Skin epidermis (tissue), 12 donors: Measurements from ENCODE around the gene CTNND1.
A peak's percentile ranks its signal among the peaks of the same experiment; 100 is the strongest.

Experiments
- H3K27ac ChIP-seq, 21 experiments: fragments of 200-600 bp; sonication (generic) in 11 of 21; one replicate each; pipeline ENCODE4 v1.5.0; 2020; ENCODE audit warnings: mild to moderate bottlenecking in 3 of 21, inconsistent platforms in 2 of 21, moderate library complexity in 2 of 21
- H3K4me3 ChIP-seq, 7 experiments: fragments of 200-600 bp; sonication (generic) in 2 of 7; one replicate each; pipeline ENCODE4 v1.5.0; 2020; ENCODE audit warnings: inconsistent platforms in 2 of 7, mild to moderate bottlenecking in 2 of 7, moderate library complexity in 1 of 7

Gene CTNND1

GRCh38 chr11:57752954-57753353, 8.6 kb upstream of the CTNND1 start:
- Histone ChIP-seq H3K27ac (no peak overlapping the region), H3K4me3 (no peak overlapping the region)

DNA sequence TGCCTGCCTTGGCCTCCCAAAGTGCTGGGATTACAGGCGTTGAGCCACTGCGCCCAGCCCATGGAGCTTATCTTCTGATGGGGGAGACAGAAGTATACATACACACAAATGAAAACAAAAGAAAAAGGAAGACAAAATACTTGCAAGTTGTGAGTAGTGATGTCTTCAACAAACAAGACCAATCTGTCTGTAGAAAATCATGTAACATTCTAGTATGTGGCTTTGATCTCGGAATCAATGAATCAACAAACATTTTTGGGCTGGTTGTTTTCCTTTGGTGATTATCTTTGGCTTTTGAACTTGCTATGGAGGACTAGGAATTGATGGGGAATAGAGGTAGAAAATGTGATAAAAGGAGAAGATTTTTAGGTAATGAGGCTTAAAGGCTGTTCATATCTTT, 3.4 kb upstream of the CTNND1 start:
- no peak overlapping the region for H3K27ac ChIP-seq
- no peak overlapping the region for H3K4me3 ChIP-seq

DNA sequence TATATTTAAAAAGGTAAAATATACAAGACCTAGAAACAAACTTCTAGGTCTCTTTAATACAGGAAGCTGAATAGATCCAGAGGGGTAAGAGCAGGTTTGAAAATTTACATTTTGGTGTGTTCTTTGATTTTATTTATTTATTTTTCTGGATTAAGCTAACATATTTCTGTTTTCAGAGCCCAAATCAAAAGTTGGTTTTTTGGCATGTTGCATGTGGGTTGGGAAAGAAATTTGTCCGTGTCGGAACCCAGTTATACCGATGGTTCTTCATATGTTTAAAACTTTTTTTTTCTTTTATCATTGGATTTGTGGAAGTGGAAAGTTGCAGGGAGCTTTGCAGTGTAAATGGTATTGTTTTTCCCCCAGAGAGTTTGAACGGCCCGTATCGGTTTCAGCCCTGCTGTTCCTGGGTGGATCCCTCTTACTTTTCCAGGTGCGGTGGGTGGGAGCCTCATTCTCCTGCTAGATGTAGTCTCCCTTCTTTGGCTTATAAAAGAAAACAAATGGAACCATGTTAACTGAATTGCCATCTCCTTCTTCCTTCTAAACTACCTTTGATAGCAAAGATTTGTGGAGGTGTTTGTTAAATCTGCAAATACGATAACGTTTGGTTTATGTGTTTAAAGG, 746 bp downstream of the CTNND1 start:
- H3K4me3 ChIP-seq, result peak overlapping the region; percentile 46 to 65 (median 53)
- H3K27ac ChIP-seq, result peak overlapping the region; percentile 74 to 98 (median 90)

- H3K4me3 ChIP-seq, result peak overlapping the region; percentile 46 to 65 (median 53)
- peak overlapping the region in 18 of 21 experiments; percentile 1 to 98 (median 91) for H3K27ac ChIP-seq
Observed at GRCh38 chr11:57763568-57763967, 2.0 kb downstream of the CTNND1 start.

GRCh38 chr11:57764021-57764420, 2.4 kb downstream of the CTNND1 start:
- H3K27ac ChIP-seq, result peak overlapping the region in 17 of 21 experiments; percentile 1 to 98 (median 92)

GRCh38 chr11:57764566-57764965, 3.0 kb downstream of the CTNND1 start:
- H3K4me3 ChIP-seq, result peak overlapping the region; percentile 46 to 65 (median 53)
- H3K27ac ChIP-seq, result peak overlapping the region in 16 of 21 experiments; percentile 25 to 96 (median 90)

More at GRCh38 chr11:57764021-57764420, 2.4 kb downstream of the CTNND1 start:
- H3K4me3 ChIP-seq, result peak overlapping the region; percentile 46 to 65 (median 53)

DNA sequence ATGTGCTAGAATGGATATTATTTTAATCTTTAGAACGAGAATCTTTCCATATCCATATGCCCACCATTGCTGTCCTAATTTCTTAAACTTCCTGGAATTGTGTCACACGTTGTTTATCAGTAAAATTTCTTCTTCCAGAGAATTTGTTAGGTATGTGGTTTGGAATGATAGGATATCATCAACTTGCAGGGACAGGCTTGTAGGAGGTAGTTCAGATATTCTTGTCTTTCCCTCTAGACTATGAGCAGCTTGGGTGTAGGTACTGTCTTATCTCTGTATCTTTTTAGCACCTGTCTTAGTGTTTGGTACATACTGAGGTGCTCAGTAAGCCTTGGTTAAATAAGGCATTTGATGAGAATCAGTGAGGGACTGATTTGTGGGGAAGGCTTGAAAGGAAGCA, 3.4 kb downstream of the CTNND1 start:
- peak overlapping the region in 13 of 21 experiments; percentile 29 to 96 (median 90) for H3K27ac ChIP-seq
- peak overlapping the region in 6 of 7 experiments; percentile 2 to 65 (median 56) for H3K4me3 ChIP-seq

DNA sequence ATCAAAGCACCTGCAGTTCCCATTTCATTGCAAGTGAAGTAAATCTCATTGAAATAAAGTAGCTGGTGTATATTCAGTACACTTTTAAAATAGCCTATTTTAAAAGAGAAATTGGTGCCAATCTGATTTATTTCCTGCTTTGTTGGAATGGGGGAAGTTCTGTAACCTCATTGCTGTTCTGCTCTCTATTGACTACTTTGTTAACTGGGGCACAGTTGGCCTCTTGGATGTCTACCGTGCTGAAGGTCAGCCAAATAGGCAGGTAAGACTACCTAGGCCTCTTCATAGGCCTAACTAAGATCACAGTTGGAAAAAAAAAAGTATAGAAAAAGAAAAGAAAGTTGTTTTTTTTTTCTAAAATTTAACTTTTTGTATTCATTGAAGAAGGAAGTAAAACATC, 9.2 kb downstream of the CTNND1 start:
- Histone ChIP-seq H3K4me3 (no peak overlapping the region), H3K27ac (peak overlapping the region in 3 of 21 experiments; percentile 3 to 36 (median 6))

DNA sequence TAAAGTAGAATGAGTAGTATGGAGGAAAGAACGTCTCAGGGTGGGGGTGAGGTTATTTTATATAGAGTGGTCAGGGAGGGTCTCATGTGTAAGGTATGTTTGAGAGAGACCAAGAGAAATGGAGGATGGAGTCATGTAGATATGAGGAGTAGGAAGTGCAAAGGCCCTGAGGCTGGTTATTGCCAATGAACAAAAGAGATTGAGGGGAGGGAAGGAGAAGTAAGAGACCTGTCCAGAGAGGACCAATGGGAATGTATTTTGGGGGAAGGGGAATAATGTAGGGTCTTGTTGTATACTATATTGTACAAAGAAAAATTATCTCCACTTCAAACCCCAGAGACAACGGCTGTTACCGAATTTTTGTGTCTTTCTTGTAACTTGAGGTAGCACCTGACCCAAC, 9.8 kb downstream of the CTNND1 start:
- Histone ChIP-seq H3K4me3 (no peak overlapping the region), H3K27ac (no peak overlapping the region)

DNA sequence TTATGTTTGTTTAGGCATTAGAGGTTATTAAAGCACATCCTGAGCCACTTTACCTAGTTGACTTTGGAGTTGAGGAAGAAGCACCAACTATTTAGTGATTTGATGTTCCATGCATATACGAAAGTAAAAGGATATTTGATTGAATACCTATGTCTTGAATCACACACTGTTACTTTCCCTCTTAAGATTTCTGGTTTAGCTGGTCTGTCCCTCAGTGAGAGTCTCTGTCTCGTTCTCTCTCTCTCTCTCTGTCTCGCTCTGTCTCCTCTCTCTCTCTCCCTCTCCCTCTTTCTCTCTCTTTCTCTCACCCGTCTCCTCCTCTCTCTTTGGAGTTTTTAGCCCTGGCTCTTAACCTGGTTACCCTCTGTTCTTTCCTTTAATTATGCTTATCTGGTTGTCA, 11.0 kb downstream of the CTNND1 start:
- Histone ChIP-seq H3K27ac (no peak overlapping the region), H3K4me3 (no peak overlapping the region)

GRCh38 chr11:57773026-57773598, 11.5 kb downstream of the CTNND1 start:
- Histone ChIP-seq H3K4me3 (no peak overlapping the region), H3K27ac (no peak overlapping the region)

DNA sequence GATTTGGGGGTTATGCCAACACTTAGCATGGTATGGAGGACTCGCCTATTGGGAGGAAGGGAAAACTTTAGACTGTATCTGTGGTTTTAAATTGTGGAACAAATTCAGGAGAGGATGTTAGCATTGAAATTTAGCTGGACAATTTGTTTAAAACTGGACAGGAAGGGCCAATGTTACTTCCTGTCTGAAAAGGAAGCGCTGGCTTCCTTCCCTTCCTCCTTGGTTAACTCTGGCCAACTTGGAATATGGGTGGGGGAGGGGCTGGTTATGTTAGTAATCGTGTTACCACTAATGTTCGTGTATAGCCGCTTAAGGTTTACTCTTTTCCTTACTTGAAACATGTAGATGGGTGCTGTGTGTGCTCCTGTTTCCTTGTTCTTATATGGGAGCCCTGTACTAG, 13.9 kb downstream of the CTNND1 start:
- no peak overlapping the region for H3K4me3 ChIP-seq
- peak overlapping the region in 17 of 21 experiments; percentile 4 to 89 (median 60) for H3K27ac ChIP-seq

- H3K4me3 ChIP-seq, result no peak overlapping the region
- H3K27ac ChIP-seq, result peak overlapping the region in 18 of 21 experiments; percentile 20 to 89 (median 62)
Observed at GRCh38 chr11:57776031-57776521, 14.5 kb downstream of the CTNND1 start.

DNA sequence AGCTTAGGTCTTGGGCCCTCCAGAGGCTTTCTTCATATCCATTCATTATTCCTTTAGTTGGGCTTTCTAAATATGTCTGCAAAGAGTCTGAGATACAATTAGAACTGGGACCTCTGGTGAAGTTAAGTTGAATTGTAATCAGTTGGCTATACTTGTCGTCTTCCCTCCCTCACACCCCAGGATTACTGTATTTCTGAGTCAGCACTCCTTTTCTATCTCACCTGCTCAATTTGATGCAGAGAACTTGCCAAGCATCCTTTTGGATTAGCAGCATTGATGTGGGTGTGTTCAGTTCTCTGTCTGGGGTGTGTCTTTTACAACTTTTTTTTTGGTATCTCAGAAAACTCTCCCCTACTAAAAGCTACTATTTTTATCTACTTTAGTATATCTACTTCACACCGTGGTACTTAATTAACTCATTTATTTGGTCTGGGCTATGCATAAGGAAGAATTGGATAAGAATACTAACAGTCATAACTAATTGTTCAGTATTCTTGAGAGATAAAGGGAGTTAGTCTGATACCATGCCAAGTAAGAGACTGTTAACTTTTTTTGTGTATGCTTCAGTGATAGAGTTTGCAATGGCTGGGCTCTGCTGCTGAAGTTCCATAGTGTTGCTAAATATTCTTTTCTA, 15.1 kb downstream of the CTNND1 start:
- Histone ChIP-seq H3K27ac (peak overlapping the region in 20 of 21 experiments; percentile 1 to 89 (median 74)), H3K4me3 (no peak overlapping the region)

- H3K4me3 ChIP-seq, result no peak overlapping the region
- H3K27ac ChIP-seq, result peak overlapping the region in 20 of 21 experiments; percentile 33 to 89 (median 76)
Observed at GRCh38 chr11:57777969-57778317, 16.3 kb downstream of the CTNND1 start.

DNA sequence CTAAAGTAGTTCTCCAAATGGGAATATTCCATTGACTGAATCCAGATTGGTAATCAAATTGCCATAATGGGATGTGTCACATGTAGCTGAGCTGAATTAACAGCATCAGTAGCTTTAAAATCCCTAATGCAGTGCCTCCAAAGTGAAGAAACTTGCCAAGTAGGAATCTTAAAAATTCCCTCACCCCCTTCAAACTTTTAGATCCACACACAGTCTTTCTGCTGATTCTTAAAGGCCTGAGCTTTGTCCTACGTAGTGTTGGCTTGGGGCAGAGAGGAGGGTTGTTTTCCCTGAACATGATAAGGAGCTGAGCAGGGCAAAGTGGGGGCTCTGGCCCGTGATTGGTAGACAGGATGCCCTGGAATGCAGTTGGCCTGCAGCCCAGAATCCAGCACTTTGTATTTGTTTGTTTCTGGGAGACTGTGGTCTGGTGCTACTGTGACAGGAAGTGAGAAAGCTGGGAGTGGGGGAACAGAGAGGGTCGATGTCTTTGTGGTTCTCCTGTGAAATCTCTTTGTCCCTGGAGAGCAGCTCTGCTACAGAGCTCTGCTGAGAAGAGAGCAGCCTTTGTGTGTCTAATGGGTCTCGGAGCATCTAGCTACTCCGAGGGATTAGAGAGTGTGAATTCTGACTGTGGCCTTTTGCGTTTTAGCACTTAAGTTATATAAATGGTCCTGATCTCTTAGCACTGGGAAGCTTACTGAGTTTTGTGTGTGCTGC, 16.9 kb downstream of the CTNND1 start:
- peak overlapping the region; percentile 28 to 89 (median 75) for H3K27ac ChIP-seq
- no peak overlapping the region for H3K4me3 ChIP-seq

DNA sequence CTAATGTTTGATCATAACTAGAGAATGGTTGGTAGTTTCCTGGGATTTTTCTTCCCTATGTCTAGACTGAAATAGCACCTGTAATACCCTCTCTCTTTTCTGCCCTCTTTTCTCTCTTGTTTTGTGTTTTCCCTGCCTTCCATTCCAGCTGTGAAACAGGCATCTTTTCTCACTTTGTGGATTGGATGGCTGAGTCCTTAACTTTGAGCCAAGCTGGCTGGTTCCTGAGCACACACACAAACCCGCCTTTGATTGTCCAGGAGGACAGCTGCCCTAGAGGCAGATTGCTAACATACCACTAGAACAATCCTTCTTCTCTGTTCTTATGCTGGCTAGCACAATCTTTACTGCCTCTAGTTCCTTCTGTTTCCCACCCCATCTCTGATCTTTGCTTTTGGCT, 17.7 kb downstream of the CTNND1 start:
- peak overlapping the region in 20 of 21 experiments; percentile 28 to 89 (median 76) for H3K27ac ChIP-seq
- no peak overlapping the region for H3K4me3 ChIP-seq

- H3K27ac ChIP-seq, result peak overlapping the region in 19 of 21 experiments; percentile 41 to 89 (median 72)
- no peak overlapping the region for H3K4me3 ChIP-seq
Observed at GRCh38 chr11:57781529-57781943, 19.9 kb downstream of the CTNND1 start.

DNA sequence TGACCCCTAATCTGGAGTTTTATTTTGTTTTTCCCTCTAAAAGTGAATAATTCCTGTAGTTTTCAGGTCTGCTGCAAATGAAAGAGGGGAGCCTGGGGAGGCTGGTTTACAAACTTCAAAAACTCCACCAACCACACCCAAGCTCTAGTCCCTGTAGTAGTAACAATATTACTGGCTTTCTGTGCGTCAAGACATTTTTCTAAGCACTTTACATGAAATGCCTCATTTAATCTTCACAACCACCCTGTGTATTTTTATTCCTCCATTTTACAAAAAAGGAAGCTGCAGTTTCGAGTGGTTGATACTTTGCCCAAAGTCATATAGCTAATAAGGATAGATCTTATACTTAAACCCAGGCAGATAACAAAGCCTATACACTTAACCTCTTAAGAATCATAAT, 23.5 kb downstream of the CTNND1 start:
- no peak overlapping the region for H3K4me3 ChIP-seq
- H3K27ac ChIP-seq, result peak overlapping the region in 14 of 21 experiments; percentile 1 to 83 (median 43)

GRCh38 chr11:57786436-57786835, 24.8 kb downstream of the CTNND1 start:
- peak overlapping the region in 17 of 21 experiments; percentile 6 to 83 (median 66) for H3K27ac ChIP-seq
- H3K4me3 ChIP-seq, result no peak overlapping the region
